Mammary microvascular endothelial cell (primary cell): ENCODE measurements around the gene SMIM26. TPM values are rescaled to one million over a fixed set of nuclear protein-coding genes. Genes with fewer than 3 reads are reported as not detected.

Source experiments
- total RNA-seq: library from RNA; depleted of rRNA; stranded (reverse); fragments of >200 nt; gene quantifications from 2 replicates; pipeline ENCODE4 v1.2.3, GENCODE V29; 2015

SMIM26 gene, protein sequence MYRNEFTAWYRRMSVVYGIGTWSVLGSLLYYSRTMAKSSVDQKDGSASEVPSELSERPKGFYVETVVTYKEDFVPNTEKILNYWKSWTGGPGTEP
- 69.8 and 86.4 TPM in 2 replicates for total RNA-seq

DNA sequence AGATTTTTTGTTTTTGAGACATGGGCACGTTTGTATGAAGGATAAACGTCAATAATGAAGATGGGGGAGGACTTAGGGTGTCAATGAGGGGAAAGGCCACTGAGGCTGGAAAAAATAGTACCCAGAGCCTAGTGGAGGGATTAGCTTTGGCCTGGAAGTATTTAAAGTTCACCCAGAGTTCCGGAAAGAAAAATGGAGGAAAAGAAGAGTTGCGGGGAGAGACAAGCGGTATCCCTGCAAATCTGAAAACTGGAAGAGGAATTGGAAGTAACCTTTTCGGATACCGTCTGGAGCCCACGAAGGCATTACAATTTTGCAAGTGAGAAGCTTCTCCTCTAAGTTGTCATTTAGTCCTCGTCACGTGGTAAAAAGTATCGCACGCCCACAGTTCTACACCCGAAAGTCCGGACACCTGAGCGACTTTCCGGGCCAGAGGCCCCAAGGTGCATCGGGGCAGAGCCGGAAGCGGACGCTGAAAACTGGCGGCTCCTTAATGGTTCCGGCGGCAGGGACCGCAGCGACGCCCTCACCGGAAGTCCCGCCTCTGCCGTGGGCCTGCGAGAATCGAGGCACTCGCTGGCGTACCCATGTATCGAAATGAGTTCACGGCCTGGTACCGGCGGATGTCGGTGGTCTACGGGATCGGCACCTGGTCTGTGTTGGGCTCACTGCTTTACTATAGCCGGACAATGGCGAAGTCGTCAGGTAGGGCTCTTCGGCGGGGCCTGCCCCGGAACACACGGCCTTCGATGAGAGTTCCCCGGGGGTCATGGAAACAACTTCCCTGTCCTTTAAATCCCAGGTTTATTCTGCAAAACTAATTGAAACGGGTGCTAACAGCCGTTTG lies at the start of gene SMIM26:
TSS of gene SMIM26 (plus strand) at position 541 of the 847 bp plus-strand sequence. CDS start at position 588, 47 bp downstream.

DNA sequence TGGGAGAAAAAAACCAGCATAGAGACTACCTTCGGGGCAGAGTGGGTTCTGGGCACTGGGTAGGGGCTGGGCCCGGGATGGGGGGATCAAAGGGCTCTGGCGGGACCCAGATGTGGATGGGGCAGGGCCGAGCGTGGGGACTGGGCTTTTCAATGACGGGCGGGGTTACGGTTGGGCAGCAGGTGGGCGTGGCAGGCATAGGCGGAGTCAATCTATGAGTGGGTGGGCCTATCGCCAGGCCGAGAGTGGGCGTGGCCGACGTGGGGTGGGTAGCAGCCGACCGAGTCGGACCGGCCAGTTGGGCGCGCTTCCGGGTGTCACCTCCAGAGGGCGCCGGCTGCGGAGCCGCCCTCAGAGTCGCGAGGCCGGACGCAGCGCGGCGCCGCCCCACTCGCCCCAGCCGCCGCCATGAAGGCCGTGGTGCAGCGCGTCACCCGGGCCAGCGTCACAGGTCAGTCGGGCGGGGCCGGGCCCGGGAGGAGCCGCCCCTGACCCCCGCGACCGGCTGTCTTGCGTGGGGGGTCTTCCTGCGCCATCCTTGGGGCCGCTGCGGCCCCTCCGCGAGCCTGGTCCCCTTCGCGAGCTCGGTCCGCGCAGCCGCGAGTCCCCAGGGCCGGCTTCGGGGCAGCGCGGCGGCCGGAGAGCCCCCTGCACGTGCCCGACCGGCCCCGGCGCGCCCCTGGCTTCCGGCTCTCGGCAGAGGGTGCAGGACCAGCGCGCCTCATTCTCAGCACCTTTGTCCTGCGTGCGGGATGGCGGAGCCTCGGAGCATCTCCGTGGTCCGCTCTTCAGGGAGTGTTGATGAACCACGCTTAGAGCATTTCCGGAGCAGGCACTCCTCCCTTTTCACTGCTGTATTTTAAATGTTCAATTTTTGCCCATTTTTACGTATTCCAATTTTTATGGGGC lies 20.7 kb downstream of the SMIM26 start, which contains the start of gene DTD1:
TSS of gene DTD1 (plus strand) at position 390 of the 909 bp plus-strand sequence. CDS start at position 409, 19 bp downstream.

Other genes with a start within 250 kb of the SMIM26 start
- 0.20 and 0.69 TPM in 2 replicates for gene DZANK1, start 100.4 kb upstream of the SMIM26 start, total RNA-seq
- 10.5 and 12.8 TPM in 2 replicates for gene POLR3F, start 100.0 kb upstream of the SMIM26 start, total RNA-seq
- 12.6 and 13.3 TPM in 2 replicates for gene RBBP9, start 70.2 kb upstream of the SMIM26 start, total RNA-seq
- 37.1 and 40.5 TPM in 2 replicates for gene SEC23B, start 59.5 kb upstream of the SMIM26 start, total RNA-seq
- 84.0 and 92.1 TPM in 2 replicates for gene DTD1, start 20.6 kb downstream of the SMIM26 start, total RNA-seq
- gene SCP2D1, start 246.4 kb downstream of the SMIM26 start, total RNA-seq: not detected in 2 replicates